ENCODE measurements around the gene PSEN2. TPM values are rescaled to one million over a fixed set of nuclear protein-coding genes. Genes with fewer than 3 reads are reported as not detected.
"Not testable (repeated sequence)": the region's sequence is repeated elsewhere in the genome, so short reads cannot be mapped to it uniquely, and the experiment has no call there.

Gene PSEN2
- total RNA-seq, 2 donors from 2014 or later = 45.3 to 78.3 TPM

- Histone ChIP-seq H3K4me1 (replicated peaks) (no peaks in the 10 kb centered on the region), H3K27me3 (replicated peaks; ENCODE audit: insufficient read depth) (no peaks in the 10 kb centered on the region), H3K27ac (no peak overlapping the region), H3K36me3 (no peaks in the 10 kb centered on the region), H3K4me3 (no peak overlapping the region), H3K9me3 (no peaks in the 10 kb centered on the region)
- no peak for TF ChIP-seq POLR2AphosphoS5 (IDR thresholded peaks at IDR 0.05)
- TF ChIP-seq POLR2A (IDR thresholded peaks at IDR 0.05) = no peak
- TF ChIP-seq, protein P1, sequence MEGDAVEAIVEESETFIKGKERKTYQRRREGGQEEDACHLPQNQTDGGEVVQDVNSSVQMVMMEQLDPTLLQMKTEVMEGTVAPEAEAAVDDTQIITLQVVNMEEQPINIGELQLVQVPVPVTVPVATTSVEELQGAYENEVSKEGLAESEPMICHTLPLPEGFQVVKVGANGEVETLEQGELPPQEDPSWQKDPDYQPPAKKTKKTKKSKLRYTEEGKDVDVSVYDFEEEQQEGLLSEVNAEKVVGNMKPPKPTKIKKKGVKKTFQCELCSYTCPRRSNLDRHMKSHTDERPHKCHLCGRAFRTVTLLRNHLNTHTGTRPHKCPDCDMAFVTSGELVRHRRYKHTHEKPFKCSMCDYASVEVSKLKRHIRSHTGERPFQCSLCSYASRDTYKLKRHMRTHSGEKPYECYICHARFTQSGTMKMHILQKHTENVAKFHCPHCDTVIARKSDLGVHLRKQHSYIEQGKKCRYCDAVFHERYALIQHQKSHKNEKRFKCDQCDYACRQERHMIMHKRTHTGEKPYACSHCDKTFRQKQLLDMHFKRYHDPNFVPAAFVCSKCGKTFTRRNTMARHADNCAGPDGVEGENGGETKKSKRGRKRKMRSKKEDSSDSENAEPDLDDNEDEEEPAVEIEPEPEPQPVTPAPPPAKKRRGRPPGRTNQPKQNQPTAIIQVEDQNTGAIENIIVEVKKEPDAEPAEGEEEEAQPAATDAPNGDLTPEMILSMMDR (IDR thresholded peaks at IDR 0.05) = no peak
- intact Hi-C loops (cut with DNase I) = no loop called here
- DNase-seq (ENCODE audit: low spot score) = no peak
- 81% methylated on average over 3 of the region's 3 CpGs for WGBS
Observed at GRCh38 chr1:226838456-226838855, 32.0 kb upstream of the PSEN2 start.

DNA sequence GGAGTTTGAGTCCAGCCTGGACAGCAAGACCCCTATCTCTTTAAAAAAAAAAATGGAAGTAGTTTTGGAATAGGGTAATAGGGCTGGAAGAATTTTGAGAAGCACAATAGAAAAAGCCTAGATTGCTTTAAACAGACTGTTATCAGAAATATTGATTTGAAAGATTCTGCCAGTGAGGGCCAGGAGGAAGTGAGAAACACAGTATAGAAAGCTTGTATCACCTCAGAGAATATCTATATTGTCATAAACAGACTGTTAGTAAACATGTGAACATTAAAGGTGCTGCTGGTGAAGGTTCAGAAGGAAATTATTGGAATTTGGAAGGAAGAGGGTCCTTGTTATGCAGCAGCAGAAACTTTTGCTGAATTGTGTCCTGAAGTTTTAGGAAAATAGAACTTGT lies 24.8 kb upstream of the PSEN2 start:
- no peak overlapping the region for H3K4me3 ChIP-seq
- intact Hi-C loops (cut with DNase I) = no loop called here
- no peaks in the 10 kb centered on the region for H3K4me1 ChIP-seq (replicated peaks)
- TF ChIP-seq, protein P1 (IDR thresholded peaks at IDR 0.05) = no peak
- no peak for TF ChIP-seq POLR2A (IDR thresholded peaks at IDR 0.05)
- no peak for TF ChIP-seq POLR2AphosphoS5 (IDR thresholded peaks at IDR 0.05)
- H3K9me3 ChIP-seq = no peaks in the 10 kb centered on the region
- DNase-seq (ENCODE audit: low spot score) = no peak
- H3K27ac ChIP-seq = no peak overlapping the region
- H3K36me3 ChIP-seq = no peaks in the 10 kb centered on the region
- no peaks in the 10 kb centered on the region for H3K27me3 ChIP-seq (replicated peaks; ENCODE audit: insufficient read depth)

DNA sequence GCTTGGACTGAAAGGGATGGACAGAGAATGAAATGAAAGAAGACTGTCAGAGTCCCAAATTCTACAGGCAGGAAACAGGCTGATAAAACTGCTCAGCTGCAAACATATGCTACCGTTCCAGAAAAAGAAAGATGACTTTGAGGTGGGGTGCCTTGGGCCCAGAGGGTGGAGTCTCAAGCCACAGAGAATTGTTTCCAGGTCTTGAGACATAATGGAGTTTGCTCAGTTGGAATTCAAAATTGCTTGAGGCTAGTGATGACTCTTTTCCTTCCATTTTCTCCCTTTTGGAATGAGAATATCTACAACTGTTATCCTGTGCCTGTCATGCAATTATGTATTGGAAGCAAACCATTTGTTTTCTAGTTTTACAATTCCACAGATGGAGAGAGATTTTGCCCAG lies 23.6 kb upstream of the PSEN2 start:
- TF ChIP-seq, protein P1 (IDR thresholded peaks at IDR 0.05) = no peak
- no peak for TF ChIP-seq POLR2A (IDR thresholded peaks at IDR 0.05)
- no peak for TF ChIP-seq POLR2AphosphoS5 (IDR thresholded peaks at IDR 0.05)
- intact Hi-C loops (cut with DNase I) = no loop called here
- no peak for DNase-seq (ENCODE audit: low spot score)
- H3K4me1 ChIP-seq (replicated peaks) = no peaks in the 10 kb centered on the region
- 48% methylated on average over 1 of the region's 1 CpG for WGBS
- no peak overlapping the region for H3K4me3 ChIP-seq
- no peaks in the 10 kb centered on the region for H3K36me3 ChIP-seq
- H3K27ac ChIP-seq = no peak overlapping the region
- H3K27me3 ChIP-seq (replicated peaks; ENCODE audit: insufficient read depth) = no peaks in the 10 kb centered on the region
- H3K9me3 ChIP-seq = no peaks in the 10 kb centered on the region

- DNase-seq (ENCODE audit: low spot score); H3K27me3 ChIP-seq (replicated peaks; ENCODE audit: insufficient read depth); H3K4me1 ChIP-seq (replicated peaks); H3K27ac ChIP-seq; H3K9me3 ChIP-seq; intact Hi-C loops (cut with DNase I); H3K4me3 ChIP-seq; H3K36me3 ChIP-seq: not testable (repeated sequence)
- 81% methylated on average over 1 of the region's 1 CpG for WGBS
Observed at GRCh38 chr1:226854548-226854947, 15.9 kb upstream of the PSEN2 start.

GRCh38 chr1:226862890-226863289 lies 7.5 kb upstream of the PSEN2 start:
- DNase-seq (ENCODE audit: low spot score) = no peak
- Histone ChIP-seq H3K4me3 (no peak overlapping the region), H3K4me1 (replicated peaks) (no peaks in the 10 kb centered on the region), H3K9me3 (no peaks in the 10 kb centered on the region), H3K27me3 (replicated peaks; ENCODE audit: insufficient read depth) (no peaks in the 10 kb centered on the region), H3K27ac (no peak overlapping the region), H3K36me3 (no peaks in the 10 kb centered on the region)
- TF ChIP-seq POLR2AphosphoS5 (IDR thresholded peaks at IDR 0.05) (no peak), POLR2A (IDR thresholded peaks at IDR 0.05) (no peak)
- TF ChIP-seq, protein P1 (IDR thresholded peaks at IDR 0.05) = no peak
- intact Hi-C loops (cut with DNase I) = no loop called here

All from prostate gland (tissue), 2 donors.